ENCODE data around the gene HPCA.
A peak's percentile ranks its signal among the peaks of the same experiment; 100 is the strongest.

HPCA gene

DNA sequence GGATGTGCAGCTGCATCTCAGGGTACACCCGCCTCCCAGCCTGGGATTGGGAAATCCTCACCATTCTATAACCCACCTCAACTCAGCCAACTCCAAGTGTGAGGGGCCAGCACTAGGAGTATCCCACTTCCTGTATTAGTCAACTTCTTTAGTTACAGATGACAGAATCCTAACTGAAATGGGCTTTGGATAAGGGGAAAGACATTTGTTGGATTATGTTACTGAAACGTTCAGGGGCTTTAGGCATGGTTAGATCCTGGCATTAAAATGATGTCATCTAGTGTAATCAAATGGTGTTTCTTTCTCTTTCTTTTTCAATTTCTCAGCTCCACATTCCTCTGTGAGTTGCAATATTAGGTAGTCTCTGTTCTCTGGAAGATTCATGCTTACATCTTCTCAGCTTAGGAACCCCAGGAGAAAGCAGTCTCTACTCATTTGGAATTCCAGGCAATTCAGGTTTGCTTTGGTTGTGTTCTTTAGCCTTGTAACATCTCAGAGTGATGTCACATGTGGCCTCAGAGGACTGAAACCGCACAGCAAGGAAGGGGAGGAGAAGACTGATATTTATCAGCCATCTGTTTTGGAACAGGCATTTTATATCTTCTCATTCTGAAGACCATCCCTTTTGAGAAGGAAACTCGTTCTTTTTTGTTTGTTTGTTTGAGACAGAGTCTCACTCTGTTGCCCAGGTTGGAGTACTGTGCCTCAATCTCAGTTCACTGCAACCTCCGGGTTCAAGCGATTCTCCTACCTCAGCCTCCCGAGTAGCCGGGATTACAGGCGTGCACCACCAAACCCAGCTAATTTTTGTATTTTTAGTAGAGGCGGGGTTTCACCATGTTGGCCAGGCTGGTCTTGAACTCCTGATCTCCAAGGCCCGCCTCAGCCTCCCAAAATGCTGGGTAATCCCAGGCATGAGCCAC lies 33.8 kb downstream of the HPCA start:
- TF ChIP-seq ZNF565 (CRISPR knock-in tag; conservative IDR thresholded peaks at IDR 0.05; ENCODE audit: low read depth) (no peak), OSR1 (CRISPR knock-in tag; IDR thresholded peaks at IDR 0.05) (no peak), ISL1 (CRISPR knock-in tag; IDR thresholded peaks at IDR 0.05) (no peak), ZFP3 (CRISPR knock-in tag; IDR thresholded peaks at IDR 0.05) (no peak), ARNTL (CRISPR knock-in tag; IDR thresholded peaks at IDR 0.05; ENCODE audit: borderline replicate concordance, low read depth) (no peak), ZNF70 (CRISPR knock-in tag; IDR thresholded peaks at IDR 0.05) (no peak), ZNF8 (CRISPR knock-in tag; IDR thresholded peaks at IDR 0.05) (no peak), GLIS3 (CRISPR knock-in tag; IDR thresholded peaks at IDR 0.05) (no peak), CSDC2 (CRISPR knock-in tag; IDR thresholded peaks at IDR 0.05) (no peak), RARB (CRISPR knock-in tag; IDR thresholded peaks at IDR 0.05) (no peak), ESRRG (CRISPR knock-in tag; IDR thresholded peaks at IDR 0.05) (no peak)
- TF ChIP-seq, protein P1, sequence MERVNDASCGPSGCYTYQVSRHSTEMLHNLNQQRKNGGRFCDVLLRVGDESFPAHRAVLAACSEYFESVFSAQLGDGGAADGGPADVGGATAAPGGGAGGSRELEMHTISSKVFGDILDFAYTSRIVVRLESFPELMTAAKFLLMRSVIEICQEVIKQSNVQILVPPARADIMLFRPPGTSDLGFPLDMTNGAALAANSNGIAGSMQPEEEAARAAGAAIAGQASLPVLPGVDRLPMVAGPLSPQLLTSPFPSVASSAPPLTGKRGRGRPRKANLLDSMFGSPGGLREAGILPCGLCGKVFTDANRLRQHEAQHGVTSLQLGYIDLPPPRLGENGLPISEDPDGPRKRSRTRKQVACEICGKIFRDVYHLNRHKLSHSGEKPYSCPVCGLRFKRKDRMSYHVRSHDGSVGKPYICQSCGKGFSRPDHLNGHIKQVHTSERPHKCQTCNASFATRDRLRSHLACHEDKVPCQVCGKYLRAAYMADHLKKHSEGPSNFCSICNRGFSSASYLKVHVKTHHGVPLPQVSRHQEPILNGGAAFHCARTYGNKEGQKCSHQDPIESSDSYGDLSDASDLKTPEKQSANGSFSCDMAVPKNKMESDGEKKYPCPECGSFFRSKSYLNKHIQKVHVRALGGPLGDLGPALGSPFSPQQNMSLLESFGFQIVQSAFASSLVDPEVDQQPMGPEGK (CRISPR knock-in tag; IDR thresholded peaks at IDR 0.05; ENCODE audit: borderline replicate concordance): no peak
- TF ChIP-seq, protein P2, sequence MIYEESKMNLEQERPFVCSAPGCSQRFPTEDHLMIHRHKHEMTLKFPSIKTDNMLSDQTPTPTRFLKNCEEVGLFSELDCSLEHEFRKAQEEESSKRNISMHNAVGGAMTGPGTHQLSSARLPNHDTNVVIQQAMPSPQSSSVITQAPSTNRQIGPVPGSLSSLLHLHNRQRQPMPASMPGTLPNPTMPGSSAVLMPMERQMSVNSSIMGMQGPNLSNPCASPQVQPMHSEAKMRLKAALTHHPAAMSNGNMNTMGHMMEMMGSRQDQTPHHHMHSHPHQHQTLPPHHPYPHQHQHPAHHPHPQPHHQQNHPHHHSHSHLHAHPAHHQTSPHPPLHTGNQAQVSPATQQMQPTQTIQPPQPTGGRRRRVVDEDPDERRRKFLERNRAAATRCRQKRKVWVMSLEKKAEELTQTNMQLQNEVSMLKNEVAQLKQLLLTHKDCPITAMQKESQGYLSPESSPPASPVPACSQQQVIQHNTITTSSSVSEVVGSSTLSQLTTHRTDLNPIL (CRISPR knock-in tag; IDR thresholded peaks at IDR 0.05; ENCODE audit: low read depth): no peak
- peak; percentile 26; the same call in 2 of the 3 replicates for ATAC-seq

DNA sequence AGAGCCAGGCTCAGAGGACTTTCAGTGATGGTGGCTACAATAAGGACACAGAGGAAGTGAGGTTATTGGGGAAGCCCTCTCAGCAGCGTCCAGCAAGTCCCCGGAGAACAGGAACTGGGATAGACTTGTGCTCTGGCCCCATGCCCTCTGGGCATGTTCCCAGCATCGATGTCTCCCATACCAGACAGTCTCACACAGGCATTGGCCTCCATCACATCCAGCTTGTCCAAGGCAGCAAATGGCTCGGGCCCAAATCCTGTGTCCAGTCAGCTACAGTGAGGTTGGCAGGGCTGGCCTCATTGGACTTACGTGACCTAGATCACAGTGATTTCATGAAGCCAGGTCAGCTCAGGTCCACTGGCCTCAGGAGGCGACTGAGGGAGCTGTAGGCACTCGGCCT lies 34.5 kb downstream of the HPCA start:
- no peak for ATAC-seq
- TF ChIP-seq OSR1 (CRISPR knock-in tag; IDR thresholded peaks at IDR 0.05): no peak
- TF ChIP-seq ESRRG (CRISPR knock-in tag; IDR thresholded peaks at IDR 0.05): no peak
- no peak for TF ChIP-seq BACH2 (CRISPR knock-in tag; IDR thresholded peaks at IDR 0.05; ENCODE audit: borderline replicate concordance)
- TF ChIP-seq RARB (CRISPR knock-in tag; IDR thresholded peaks at IDR 0.05): no peak
- no peak for TF ChIP-seq ARNTL (CRISPR knock-in tag; IDR thresholded peaks at IDR 0.05; ENCODE audit: borderline replicate concordance, low read depth)
- TF ChIP-seq ZFP30 (CRISPR knock-in tag; IDR thresholded peaks at IDR 0.05): no peak
- TF ChIP-seq, protein P3, sequence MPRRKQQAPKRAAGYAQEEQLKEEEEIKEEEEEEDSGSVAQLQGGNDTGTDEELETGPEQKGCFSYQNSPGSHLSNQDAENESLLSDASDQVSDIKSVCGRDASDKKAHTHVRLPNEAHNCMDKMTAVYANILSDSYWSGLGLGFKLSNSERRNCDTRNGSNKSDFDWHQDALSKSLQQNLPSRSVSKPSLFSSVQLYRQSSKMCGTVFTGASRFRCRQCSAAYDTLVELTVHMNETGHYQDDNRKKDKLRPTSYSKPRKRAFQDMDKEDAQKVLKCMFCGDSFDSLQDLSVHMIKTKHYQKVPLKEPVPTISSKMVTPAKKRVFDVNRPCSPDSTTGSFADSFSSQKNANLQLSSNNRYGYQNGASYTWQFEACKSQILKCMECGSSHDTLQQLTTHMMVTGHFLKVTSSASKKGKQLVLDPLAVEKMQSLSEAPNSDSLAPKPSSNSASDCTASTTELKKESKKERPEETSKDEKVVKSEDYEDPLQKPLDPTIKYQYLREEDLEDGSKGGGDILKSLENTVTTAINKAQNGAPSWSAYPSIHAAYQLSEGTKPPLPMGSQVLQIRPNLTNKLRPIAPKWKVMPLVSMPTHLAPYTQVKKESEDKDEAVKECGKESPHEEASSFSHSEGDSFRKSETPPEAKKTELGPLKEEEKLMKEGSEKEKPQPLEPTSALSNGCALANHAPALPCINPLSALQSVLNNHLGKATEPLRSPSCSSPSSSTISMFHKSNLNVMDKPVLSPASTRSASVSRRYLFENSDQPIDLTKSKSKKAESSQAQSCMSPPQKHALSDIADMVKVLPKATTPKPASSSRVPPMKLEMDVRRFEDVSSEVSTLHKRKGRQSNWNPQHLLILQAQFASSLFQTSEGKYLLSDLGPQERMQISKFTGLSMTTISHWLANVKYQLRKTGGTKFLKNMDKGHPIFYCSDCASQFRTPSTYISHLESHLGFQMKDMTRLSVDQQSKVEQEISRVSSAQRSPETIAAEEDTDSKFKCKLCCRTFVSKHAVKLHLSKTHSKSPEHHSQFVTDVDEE (CRISPR knock-in tag; IDR thresholded peaks at IDR 0.05): no peak
- no peak for TF ChIP-seq SNAI2 (CRISPR knock-in tag; IDR thresholded peaks at IDR 0.05)
- no peak for TF ChIP-seq TOX (CRISPR knock-in tag; IDR thresholded peaks at IDR 0.05; ENCODE audit: borderline replicate concordance)

DNA sequence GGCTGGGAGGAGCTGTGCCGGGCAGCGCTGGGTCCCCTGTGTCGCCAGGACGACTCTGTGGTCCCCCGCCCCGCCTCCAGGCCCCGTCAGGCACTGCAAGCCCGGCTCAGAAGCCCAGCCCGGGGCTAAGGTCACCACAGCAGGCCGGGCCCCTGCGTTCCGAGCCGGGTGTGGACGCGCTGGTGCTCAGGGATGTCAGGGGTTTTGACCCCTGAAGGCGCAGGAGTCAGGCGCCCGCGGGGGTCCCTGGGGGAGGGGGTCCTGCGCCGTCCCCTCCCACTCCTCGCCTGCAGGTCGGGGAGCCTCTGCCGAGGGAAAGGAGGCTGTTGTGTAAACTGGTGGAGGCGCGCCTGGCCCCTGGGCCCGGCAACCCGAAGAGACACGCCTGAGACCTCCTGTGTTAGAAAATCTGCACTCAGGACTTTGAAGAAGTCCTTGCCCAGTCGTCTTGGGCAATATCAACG lies 38.6 kb downstream of the HPCA start:
- ATAC-seq: no peak

DNA sequence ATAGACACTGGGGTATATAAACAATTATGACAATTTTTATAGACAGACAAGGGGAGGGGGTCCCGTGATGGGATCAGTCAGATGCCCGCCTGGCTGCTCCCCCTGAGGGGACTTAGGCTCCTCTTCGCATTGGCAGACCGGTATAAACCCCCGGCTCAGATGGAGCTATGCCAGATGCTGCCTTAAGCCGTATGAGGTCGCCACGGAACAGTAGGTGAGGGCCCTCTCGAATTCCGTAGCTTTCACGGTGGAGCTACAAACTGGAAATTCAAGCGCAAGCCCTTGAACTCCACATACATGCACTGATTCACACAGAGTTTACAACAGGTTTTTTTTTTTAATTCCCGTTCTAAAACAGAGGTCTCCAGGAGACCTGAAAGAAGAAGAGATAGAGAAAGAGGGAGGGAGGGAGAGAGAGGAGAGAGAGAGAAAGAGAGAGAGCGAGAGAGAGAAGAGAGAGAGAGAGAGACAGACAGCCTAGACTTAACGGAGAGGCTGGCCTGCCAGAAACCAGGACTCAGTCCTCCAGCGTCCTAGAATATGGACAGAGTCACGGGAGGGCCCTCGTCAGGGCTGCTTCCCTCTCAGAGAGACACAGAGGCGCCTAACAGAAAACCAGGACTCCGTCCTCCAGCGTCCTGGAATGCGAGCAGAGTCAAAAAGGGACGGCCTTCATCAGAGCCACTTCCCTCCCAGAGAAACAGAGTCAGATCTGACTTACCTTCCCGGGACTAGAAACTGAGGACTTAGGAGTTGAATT lies 39.3 kb downstream of the HPCA start:
- no peak for ATAC-seq
- TF ChIP-seq ZNF70 (CRISPR knock-in tag; IDR thresholded peaks at IDR 0.05) (no peak), ZNF8 (CRISPR knock-in tag; IDR thresholded peaks at IDR 0.05) (no peak), ZC3H10 (CRISPR knock-in tag; IDR thresholded peaks at IDR 0.05) (no peak), ESRRG (CRISPR knock-in tag; IDR thresholded peaks at IDR 0.05) (no peak), GLIS3 (CRISPR knock-in tag; IDR thresholded peaks at IDR 0.05) (no peak)
- TF ChIP-seq, protein P3 (CRISPR knock-in tag; IDR thresholded peaks at IDR 0.05): no peak
- TF ChIP-seq, protein P2 (CRISPR knock-in tag; IDR thresholded peaks at IDR 0.05; ENCODE audit: low read depth): no peak
- TF ChIP-seq, protein P4, sequence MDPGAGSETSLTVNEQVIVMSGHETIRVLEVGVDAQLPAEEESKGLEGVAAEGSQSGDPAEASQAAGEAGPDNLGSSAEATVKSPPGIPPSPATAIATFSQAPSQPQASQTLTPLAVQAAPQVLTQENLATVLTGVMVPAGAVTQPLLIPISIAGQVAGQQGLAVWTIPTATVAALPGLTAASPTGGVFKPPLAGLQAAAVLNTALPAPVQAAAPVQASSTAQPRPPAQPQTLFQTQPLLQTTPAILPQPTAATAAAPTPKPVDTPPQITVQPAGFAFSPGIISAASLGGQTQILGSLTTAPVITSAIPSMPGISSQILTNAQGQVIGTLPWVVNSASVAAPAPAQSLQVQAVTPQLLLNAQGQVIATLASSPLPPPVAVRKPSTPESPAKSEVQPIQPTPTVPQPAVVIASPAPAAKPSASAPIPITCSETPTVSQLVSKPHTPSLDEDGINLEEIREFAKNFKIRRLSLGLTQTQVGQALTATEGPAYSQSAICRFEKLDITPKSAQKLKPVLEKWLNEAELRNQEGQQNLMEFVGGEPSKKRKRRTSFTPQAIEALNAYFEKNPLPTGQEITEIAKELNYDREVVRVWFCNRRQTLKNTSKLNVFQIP (CRISPR knock-in tag; IDR thresholded peaks at IDR 0.05; ENCODE audit: borderline replicate concordance, low read depth): no peak

More for the DNA sequence above, 38.6 kb downstream of the HPCA start:
- no peak for TF ChIP-seq ARNTL (CRISPR knock-in tag; IDR thresholded peaks at IDR 0.05; ENCODE audit: borderline replicate concordance, low read depth)
